NOMO-1 (cell line): ENCODE measurements around the gene ADAT3.

Experiments used
- DNase-seq, 2 experiments: peaks; one replicate each; lab custom pipeline; 2025; ENCODE audit not compliant: unreplicated experiment in 2 of 2; lab: John Stamatoyannopoulos, UW

The ADAT3 gene

DNA sequence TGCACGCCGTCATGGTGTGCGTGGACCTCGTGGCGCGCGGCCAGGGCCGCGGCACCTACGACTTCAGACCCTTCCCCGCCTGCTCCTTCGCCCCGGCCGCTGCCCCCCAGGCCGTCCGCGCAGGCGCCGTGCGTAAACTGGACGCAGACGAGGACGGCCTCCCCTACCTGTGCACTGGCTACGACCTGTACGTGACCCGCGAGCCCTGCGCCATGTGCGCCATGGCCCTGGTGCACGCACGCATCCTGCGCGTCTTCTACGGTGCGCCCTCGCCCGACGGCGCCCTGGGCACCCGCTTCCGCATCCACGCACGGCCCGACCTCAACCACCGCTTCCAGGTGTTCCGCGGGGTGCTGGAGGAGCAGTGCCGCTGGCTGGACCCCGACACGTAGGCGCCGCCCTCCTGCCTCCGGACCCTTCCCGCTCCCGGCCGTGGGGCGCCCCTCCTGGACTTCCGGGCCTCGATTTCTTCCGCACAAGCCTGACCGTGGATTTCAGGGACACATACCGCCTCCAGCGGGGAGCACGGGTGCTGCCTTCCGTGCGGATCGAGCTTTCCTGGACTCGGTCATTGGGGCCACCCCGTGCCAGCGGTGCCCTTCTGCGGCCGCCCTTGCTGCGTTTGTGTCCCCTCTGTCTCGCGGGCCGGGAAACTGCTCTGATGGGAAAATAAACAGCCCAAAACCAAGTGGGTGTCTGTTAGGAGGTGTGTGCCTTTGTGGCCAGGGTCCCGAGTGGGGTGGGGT is 7.7 kb downstream of the ADAT3 start:
- no peak for DNase-seq

DNA sequence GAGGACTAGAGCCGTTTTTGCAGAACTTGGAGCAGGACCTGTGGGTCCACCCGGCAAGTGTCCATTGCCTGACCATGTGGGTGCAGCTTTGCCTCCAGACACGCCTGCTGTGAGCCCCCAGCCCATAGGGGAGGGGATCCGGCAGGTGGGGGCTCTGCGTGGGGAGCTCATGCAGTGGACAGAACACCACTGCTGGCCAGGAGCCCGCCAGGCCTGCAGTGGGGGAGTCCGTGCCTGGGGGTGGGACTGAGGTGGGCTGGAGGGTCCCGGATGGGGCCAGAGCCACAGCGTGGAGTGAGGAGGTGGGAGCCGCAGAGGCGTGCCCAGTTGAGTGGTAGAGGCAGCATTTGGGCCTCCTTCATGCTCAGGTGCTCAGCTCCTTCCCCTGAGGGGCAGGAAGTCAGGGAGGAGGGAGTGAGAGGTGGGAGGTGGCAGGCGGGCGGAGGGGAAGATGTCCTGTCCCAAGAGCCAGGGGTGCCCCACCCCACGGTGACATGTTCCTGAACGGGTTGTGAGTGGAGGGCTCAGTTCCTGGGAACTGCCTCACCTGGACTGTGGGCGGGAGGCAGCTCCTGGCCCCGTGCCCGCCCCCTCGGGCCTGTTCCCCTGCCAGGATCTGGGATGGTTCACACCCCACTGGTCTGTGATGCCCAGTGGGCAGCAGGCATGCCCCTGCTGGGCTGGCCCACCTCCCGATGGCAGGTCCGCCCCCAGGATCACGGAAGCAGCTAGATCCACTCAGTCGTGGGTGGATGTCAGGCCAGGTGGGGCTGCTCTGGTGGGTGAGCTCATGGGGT is 8.8 kb downstream of the ADAT3 start:
- no peak for DNase-seq

DNA sequence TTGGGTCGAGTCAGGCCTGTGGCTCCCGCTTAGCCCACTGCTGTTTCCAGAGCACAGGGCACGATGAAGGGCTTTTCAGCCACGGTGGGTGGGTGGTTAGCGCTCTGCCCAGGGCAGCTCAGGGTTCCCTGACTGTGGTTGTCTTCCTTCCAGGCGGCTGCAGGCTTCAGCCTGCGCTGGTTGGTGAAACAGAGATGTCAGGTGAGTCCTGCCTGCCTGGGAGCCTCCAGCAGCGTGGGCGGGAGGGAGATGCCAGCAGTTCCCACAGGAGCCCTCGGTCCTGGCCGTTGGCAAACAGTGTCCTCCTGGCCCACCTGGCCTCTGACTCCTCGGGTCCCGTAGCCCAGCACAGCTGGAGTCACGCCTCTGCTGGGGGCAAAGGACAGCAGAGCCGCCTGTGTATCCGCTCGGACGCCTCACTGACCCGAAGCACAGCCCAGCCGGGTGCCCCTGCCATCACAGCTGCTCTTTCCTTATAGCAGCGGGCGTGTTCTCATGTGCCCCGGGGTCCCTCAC is 9.7 kb downstream of the ADAT3 start:
- DNase-seq = no peak

- peak in 1 of 2 experiments; percentile 20 for DNase-seq
These were observed 11.9 kb downstream of the ADAT3 start for GRCh38 chr19:1917146-1917545.

DNA sequence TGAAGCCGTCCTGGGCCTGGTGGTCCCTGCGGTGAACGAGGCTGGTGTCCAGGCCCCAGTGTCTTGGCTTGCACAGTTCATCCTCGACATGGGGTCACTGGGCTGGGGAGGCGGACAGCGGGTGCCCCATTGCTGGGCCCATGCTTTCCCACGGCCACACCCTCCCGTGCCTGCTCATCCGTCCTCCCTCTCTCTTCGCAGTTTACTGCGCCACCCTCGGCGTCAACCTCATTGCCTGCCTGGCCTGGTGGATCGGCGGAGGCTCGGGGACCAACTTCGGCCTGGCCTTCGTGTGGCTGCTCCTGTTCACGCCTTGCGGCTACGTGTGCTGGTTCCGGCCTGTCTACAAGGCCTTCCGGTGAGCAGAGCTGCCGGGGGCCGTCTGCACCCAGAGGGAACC is 12.7 kb downstream of the ADAT3 start:
- no peak for DNase-seq

GRCh38 chr19:1918975-1919374 is 13.8 kb downstream of the ADAT3 start:
- no peak for DNase-seq

DNA sequence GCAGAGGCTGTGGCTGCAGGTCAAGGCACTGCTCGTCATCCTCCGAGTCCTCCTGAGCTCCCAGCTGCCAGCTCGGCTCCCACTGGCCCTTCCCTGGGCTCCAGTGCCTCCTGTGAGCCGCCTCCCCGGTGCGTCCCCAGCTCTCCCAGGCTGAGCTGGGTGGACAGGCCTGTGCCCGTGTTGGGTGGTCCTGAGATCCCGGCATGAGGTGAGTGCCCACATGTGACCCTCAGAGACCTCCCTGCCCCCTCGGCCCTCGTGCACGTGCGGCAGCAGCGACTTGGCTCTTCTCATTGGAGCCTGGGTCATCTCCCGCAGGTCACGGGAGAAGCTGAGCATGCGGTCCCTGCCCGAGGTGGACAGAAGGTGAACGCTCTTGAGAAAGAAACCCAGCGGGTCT is 15.4 kb downstream of the ADAT3 start:
- no peak for DNase-seq

GRCh38 chr19:1921326-1921725 is 16.1 kb downstream of the ADAT3 start:
- DNase-seq = no peak

DNA sequence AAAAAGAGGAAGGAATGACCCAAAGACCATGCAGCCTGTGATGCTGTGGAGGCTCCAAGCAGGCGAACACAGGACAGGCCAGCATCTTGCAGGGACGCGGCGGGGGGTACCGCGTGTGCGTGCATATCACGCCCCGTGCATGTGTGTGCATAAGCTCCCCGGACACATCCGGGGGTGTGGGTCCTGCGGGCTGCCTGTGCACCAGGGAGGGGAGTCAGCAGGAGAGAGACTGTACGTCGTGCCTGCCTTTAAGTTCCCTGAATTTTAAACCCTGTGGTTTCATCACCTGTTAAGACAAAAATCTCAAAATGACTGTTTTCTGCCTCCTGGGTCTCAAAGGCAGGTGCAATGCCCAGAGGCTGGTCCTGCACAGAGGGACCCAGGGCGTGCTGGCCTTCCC is 16.6 kb downstream of the ADAT3 start:
- DNase-seq = no peak

DNA sequence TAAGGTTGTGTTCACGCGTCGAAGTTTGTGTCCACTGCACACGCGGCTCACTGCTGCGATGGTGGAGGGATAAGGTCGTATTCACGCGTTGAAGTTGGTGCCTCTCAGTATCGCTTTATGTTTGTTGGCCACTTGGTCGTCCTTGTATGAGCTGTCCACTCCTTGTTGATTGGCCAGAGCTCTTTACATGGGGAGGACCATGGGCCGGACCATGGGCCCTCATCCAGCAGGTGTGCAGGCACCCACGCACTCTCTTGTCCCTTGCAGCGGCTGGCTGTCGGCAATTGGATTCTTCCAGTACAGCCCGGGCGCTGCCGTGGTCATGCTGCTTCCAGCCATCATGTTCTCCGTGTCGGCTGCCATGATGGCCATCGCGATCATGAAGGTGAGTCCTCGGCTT is 17.6 kb downstream of the ADAT3 start:
- no peak for DNase-seq

DNA sequence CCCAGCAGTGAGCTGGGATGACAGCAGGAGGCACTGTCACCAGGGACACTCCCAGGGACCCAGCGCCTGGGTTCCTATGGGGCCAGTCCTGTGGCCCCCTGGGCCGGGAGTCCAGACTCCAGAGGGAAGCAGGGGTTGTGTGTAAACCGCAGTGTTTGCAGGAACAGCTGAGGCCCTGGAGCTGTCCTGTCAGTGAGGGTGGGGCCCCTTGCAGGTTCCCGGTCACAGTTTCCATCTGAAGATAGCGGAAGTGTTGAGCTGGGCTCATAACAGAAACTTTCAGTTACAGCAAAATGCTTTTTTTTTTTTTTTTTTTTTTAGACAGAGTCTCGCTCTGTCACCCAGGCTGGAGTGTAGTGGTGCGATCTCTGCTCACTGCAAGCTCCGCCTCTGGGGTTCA is 18.1 kb downstream of the ADAT3 start:
- peak; percentile 74 to 89 for DNase-seq

- no peak for DNase-seq
These were observed 19.2 kb downstream of the ADAT3 start for GRCh38 chr19:1924320-1924961.

DNA sequence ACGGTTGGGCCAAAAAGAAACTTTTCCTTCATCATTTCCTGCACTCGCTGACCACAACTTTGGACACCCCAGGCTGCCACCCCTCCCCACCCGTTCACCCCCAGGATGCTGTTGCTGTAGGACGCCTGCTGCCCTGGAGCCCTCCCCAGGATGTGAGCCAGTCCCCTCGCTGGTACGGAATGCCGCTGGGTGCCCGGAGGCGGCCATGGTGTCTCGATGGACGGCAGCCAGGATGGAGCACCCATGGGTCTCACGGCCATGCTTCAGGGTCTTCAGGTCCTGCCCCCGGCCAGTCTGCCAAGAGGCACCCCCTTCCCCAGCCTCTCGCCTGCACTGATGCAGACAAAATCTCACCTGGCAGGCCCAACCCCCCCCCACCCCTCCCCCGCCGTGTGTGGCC is 20.3 kb downstream of the ADAT3 start:
- DNase-seq = no peak

- peak; percentile 63 to 73 for DNase-seq
These were observed 24.0 kb downstream of the ADAT3 start for GRCh38 chr19:1929021-1929742.

DNA sequence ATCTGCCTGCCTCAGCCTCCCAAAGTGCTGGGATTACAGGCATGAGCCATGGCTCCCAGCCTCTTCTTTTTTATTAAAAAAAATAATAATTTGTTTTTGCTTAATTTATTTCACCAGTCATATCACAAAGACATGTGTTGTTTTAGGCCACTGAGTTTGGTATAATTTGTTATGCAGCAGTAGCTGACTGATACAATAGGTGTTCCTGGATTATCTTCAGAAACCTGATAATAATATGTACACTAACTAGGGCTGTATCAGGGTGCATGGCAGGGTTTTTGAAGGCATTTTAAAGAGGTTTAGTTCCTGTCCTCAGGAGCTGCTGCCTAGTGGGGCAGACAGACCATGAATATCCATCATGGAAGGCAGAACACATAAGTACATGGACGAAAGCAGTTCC is 26.2 kb downstream of the ADAT3 start:
- no peak for DNase-seq

GRCh38 chr19:1932395-1932794 is 27.2 kb downstream of the ADAT3 start:
- no peak for DNase-seq

DNA sequence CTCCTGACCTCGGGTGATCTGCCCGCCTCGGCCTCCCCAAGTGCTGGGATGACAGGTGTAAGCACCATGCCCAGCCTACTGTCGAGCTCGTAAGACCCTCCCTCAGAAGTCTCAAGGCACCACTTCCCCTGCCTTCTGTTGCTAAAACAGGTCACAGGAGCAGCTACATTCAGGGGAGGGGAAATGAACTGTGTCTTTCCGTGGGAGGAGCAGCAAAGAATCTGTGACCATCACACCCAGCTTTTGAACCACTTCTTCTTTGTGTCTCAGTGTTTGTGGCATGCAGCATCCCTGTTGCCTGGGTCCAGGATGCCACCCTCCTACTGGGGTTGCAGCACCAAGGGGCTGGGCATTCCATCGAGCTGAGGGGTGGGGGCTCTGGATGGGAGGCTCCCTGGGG is 28.0 kb downstream of the ADAT3 start:
- DNase-seq = no peak

DNA sequence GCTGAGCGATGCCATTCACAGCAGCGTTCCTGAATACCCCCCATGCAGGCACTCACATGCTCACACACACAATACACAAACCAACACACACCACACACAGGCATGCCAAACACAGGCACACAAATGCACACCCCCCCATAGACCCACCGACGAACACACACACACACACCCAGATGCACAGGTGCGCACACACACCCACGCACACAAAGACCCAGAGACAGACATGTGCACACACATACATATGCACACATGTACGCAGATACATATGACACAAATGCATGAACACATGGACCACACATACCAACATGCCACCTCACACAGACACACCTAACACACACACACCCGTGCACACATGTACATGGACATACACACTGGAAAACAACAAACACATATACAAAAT is 28.7 kb downstream of the ADAT3 start:
- DNase-seq = no peak

DNA sequence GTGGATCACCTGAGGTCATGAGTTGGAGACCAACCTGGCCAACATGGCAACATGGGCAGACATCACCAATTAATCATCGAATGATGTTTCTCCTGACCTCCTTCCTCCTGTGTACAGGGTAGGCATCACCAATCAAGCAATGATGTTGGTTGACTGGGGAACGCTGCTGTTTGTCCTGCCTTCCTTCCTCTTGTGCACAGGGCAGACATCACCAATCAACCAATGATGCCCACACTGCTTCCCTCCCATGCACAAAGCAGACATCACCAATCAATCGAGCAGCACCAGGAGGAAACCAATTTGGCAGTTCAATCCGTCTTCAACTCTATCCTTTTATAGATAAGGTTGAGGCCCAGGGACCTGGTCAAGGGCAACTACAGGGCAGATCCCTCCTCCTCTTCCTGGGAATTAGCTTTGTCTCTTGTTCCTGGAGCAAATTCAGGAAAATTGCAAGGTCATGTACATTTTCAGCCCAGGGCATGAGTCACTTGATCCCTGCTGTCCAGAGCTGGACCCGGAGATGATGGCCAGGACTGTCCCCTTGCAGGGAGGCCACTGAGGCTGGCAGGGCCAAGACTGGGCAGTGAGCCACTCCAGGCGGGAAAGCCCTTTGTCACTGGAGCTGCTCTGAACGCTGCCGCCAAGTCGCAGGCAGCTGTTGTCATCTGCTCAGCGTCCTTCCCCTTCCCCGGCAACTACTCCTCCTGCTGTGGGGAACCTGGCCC is 30.4 kb downstream of the ADAT3 start:
- DNase-seq = peak in 1 of 2 experiments; percentile 17

- no peak for DNase-seq
These were observed 31.2 kb downstream of the ADAT3 start for GRCh38 chr19:1936430-1936829.
